Measurements from ENCODE around the gene RHOBTB3.

DNA sequence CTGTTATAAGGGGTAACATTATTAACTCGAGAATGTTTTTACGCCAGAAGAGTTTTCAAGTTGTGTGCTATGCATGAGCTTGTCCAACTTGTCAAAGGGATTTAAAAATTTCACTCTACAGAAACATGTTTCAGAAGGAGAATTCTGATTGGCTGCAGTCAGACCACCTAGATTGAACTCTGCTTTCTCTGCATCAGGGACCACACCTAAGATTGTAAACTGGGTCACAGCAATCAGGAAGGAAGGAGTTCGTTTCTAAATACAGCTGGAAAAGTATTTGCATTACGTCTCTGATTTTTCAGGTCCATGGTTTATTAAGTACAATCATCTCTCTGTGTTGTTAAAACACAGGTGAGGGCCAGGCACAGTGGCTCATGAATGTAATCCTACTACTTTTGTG lies 85.6 kb downstream of the RHOBTB3 start:
- TF ChIP-seq, protein P1, sequence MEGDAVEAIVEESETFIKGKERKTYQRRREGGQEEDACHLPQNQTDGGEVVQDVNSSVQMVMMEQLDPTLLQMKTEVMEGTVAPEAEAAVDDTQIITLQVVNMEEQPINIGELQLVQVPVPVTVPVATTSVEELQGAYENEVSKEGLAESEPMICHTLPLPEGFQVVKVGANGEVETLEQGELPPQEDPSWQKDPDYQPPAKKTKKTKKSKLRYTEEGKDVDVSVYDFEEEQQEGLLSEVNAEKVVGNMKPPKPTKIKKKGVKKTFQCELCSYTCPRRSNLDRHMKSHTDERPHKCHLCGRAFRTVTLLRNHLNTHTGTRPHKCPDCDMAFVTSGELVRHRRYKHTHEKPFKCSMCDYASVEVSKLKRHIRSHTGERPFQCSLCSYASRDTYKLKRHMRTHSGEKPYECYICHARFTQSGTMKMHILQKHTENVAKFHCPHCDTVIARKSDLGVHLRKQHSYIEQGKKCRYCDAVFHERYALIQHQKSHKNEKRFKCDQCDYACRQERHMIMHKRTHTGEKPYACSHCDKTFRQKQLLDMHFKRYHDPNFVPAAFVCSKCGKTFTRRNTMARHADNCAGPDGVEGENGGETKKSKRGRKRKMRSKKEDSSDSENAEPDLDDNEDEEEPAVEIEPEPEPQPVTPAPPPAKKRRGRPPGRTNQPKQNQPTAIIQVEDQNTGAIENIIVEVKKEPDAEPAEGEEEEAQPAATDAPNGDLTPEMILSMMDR (IDR thresholded peaks at IDR 0.05) = no peak
- TF ChIP-seq POLR2A (IDR thresholded peaks at IDR 0.05) = no peak

Data from stomach (tissue), 4 donors.